ENCODE results near the gene RNF227. TPM values are rescaled to one million over a fixed set of nuclear protein-coding genes. Genes with fewer than 3 reads are reported as not detected.

The RNF227 gene
- total RNA-seq, 6 experiments from 2014 or later = 2.2 to 3.6 (median 3.1) TPM

- Mint-ChIP-seq H3K9me3 (no peaks in the 10 kb centered on the region), H3K4me1 (ENCODE audit: low read depth) (peaks cover 5% of the 10 kb centered on the region), H3K36me3 (ENCODE audit: low read depth) (peaks cover 4% of the 10 kb centered on the region; the same call in 1 of the 2 replicates), H3K4me3 (no peak overlapping the region), H3K27me3 (ENCODE audit: insufficient read depth) (peaks cover 4% of the 10 kb centered on the region), H3K27ac (no peak overlapping the region)
- TF ChIP-seq, protein P1, sequence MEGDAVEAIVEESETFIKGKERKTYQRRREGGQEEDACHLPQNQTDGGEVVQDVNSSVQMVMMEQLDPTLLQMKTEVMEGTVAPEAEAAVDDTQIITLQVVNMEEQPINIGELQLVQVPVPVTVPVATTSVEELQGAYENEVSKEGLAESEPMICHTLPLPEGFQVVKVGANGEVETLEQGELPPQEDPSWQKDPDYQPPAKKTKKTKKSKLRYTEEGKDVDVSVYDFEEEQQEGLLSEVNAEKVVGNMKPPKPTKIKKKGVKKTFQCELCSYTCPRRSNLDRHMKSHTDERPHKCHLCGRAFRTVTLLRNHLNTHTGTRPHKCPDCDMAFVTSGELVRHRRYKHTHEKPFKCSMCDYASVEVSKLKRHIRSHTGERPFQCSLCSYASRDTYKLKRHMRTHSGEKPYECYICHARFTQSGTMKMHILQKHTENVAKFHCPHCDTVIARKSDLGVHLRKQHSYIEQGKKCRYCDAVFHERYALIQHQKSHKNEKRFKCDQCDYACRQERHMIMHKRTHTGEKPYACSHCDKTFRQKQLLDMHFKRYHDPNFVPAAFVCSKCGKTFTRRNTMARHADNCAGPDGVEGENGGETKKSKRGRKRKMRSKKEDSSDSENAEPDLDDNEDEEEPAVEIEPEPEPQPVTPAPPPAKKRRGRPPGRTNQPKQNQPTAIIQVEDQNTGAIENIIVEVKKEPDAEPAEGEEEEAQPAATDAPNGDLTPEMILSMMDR (IDR thresholded peaks at IDR 0.05) = no peak; the same call in 1 of the 2 replicates
- DNase-seq = no peak
Measured at GRCh38 chr17:7887038-7887481, 29.0 kb downstream of the RNF227 start.

DNA sequence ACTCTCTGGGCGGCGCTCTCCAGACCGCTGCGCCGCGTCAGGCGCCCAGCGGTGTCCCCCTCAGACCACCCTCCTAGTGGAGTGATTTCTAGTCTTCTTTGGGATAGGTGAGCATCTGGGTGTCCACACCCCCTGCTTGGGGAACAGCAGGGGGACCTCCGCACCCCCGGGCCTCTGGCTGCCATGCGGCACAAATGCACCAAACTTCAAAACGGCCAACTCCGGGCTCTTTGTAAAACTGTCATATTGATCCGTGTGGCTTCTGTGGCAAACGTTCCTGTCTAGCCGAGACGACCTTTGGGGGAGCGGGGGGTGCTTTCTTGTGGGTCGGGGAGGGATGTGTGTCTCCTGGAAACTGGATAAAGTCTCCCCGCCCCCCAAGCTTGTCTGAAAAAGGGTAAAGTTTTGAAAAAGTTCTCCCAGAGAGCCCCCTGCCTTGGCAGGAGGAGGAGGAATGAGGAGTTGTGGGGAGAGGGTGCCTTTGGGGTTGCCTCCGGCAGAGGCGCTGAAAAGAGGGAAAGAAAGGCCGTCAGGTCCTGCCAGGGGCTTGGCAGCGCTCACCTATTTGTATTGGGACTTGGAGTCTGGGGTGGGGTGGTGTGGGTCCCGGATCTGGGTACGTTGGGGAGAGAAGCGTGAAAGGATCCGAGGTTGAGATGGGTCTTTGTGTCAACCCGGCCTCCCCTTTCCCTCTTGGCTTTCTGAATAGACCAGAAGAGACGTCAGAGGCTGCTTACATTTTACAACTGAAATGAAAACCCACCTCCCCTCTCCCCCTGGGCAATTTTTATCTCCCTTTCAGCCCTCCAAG is 29.7 kb downstream of the RNF227 start:
- no peak for DNase-seq
- Mint-ChIP-seq H3K27me3 (ENCODE audit: insufficient read depth) (peaks cover 4% of the 10 kb centered on the region), H3K4me3 (no peak overlapping the region), H3K9me3 (no peaks in the 10 kb centered on the region), H3K4me1 (ENCODE audit: low read depth) (peaks cover 5% of the 10 kb centered on the region), H3K36me3 (ENCODE audit: low read depth) (peaks cover 4% of the 10 kb centered on the region; the same call in 1 of the 2 replicates), H3K27ac (no peak overlapping the region)
- TF ChIP-seq, protein P1 (IDR thresholded peaks at IDR 0.05) = no peak

DNA sequence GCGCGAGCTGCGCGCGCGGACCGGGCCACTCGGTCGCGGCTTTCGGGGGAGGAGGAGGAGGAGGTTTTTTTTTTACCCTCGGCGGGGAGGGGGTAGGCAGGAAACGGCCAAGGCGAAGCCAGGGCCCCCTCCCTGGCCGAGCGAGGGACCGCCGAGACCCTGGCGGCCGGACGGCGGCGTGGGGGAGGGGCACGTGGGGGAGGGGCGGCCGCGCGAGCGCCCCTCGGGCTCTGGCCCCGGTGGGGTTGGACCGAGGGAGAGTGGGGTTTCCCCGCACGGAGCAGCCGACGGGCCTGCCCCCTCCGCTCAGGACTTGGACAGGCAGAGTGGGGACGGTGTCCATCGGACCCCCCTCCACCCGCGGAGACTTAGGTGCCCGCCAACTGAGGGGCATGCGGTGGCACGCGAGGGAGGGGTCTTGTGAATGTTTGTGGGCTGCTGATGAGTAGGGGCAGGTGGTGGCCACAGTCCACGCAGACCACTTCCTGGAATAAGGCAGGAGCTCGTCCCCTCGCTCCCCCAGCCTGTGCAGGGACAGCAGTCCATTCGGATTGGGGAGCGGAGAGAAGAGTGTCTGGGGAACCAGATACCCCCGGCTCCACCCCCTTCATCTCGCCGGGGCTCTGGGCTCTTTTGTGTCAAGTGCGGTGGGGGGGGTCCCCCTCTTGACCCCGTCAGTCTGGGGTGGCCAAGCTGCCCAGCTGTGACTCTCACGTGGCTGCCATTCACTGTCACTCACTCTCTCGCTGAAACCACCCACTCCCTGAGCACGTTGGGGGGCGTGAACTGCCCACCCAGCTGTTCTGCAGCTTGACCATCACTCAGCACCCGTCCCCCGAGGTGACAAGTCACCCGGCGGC is 30.5 kb downstream of the RNF227 start:
- Mint-ChIP-seq H3K27ac (no peak overlapping the region), H3K9me3 (no peaks in the 10 kb centered on the region), H3K4me1 (ENCODE audit: low read depth) (peaks cover 5% of the 10 kb centered on the region), H3K27me3 (ENCODE audit: insufficient read depth) (peaks cover 4% of the 10 kb centered on the region), H3K4me3 (no peak overlapping the region; the same call in 1 of the 2 replicates), H3K36me3 (ENCODE audit: low read depth) (peaks cover 4% of the 10 kb centered on the region; the same call in 1 of the 2 replicates)
- TF ChIP-seq, protein P1 (IDR thresholded peaks at IDR 0.05) = no peak; the same call in 1 of the 2 replicates
- DNase-seq = no peak

GRCh38 chr17:7884581-7885366 is 31.3 kb downstream of the RNF227 start:
- H3K27me3 Mint-ChIP-seq (ENCODE audit: insufficient read depth) = peaks cover 4% of the 10 kb centered on the region
- H3K27ac Mint-ChIP-seq = peak overlapping the region; percentile 64
- H3K4me3 Mint-ChIP-seq = peak overlapping the region; percentile 62
- H3K36me3 Mint-ChIP-seq (ENCODE audit: low read depth) = no peaks in the 10 kb centered on the region
- no peak for DNase-seq
- peaks cover 5% of the 10 kb centered on the region for H3K4me1 Mint-ChIP-seq (ENCODE audit: low read depth)
- no peaks in the 10 kb centered on the region for H3K9me3 Mint-ChIP-seq
- TF ChIP-seq, protein P1 (IDR thresholded peaks at IDR 0.05) = no peak
